DND-41 (cell line): ENCODE results near the gene PRSS33.

Experiments used
- ATAC-seq: fragments of 200-7000 bp; cut with Tn5 transposase; 3 replicates; pipeline ENCODE4 v1.9.1; 2021; ENCODE audit warnings: low read depth; ENCODE audit not compliant: insufficient read depth
- DNase-seq: peaks from one replicate; pipeline ENCODE4 v3.0.0-alpha.2; 2020
- H2AFZ ChIP-seq: 2 replicates; pipeline ENCODE4 v1.6.0; 2012; ENCODE audit warnings: low read depth, low read length
- H3K27ac ChIP-seq: 2 replicates; pipeline ENCODE4 v1.5.1; 2012; ENCODE audit warnings: low read length, inconsistent platforms
- H3K27me3 ChIP-seq: fragments of 200-600 bp; sonication (generic); 2 replicates; pipeline ENCODE4 v1.6.0; 2012; ENCODE audit warnings: low read length, mild to moderate bottlenecking, inconsistent platforms; ENCODE audit not compliant: insufficient read depth, poor library complexity
- H3K36me3 ChIP-seq: 2 replicates; pipeline ENCODE4 v1.5.1; 2012; ENCODE audit warnings: low read length, inconsistent platforms; ENCODE audit not compliant: insufficient read depth
- H3K4me1 ChIP-seq: 2 replicates; pipeline ENCODE4 v1.5.1; 2012; ENCODE audit warnings: mild to moderate bottlenecking, low read length; ENCODE audit not compliant: insufficient read depth
- H3K4me2 ChIP-seq: 2 replicates; pipeline ENCODE4 v1.6.0; 2012; ENCODE audit warnings: mild to moderate bottlenecking, moderate library complexity, low read length, inconsistent platforms; ENCODE audit not compliant: insufficient read depth
- H3K4me3 ChIP-seq, 2 experiments: fragments of 200-600 bp in 1 of 2; shearing (Covaris generic) in 1 of 2; 2 replicates each; pipeline ENCODE4 v1.5.1; 2012 to 2016; ENCODE audit warnings: inconsistent platforms in 2 of 2, low read length in 2 of 2, mild to moderate bottlenecking in 2 of 2, low read depth in 1 of 2, moderate library complexity in 1 of 2
- H3K79me2 ChIP-seq: 2 replicates; pipeline ENCODE4 v1.6.0; 2012; ENCODE audit warnings: low read length, inconsistent platforms; ENCODE audit not compliant: insufficient read depth
- H3K9ac ChIP-seq: 2 replicates; pipeline ENCODE4 v1.6.0; 2012; ENCODE audit warnings: low read depth, mild to moderate bottlenecking, inconsistent platforms, low read length, moderate library complexity
- H3K9me3 ChIP-seq: 2 replicates; pipeline ENCODE4 v1.5.1; 2012; ENCODE audit warnings: low read length, moderate library complexity, mild to moderate bottlenecking, inconsistent platforms; ENCODE audit not compliant: insufficient read depth, severe bottlenecking
- H4K20me1 ChIP-seq: 2 replicates; pipeline ENCODE4 v1.6.0; 2012; ENCODE audit warnings: low read length; ENCODE audit not compliant: insufficient read depth
- EZH2 ChIP-seq: IDR thresholded peaks from 3 replicates; pipeline ENCODE4 v1.6.1; 2012; ENCODE audit warnings: borderline replicate concordance, low read depth, mild to moderate bottlenecking, moderate library complexity, low read length, inconsistent platforms; ENCODE audit not compliant: severe bottlenecking
- TF ChIP-seq, protein P1 (sequence below): IDR thresholded peaks from 2 replicates; pipeline ENCODE4 v1.5.1; 2012; ENCODE audit warnings: borderline replicate concordance, low read length, moderate library complexity, mild to moderate bottlenecking; ENCODE audit not compliant: poor library complexity, severe bottlenecking; ENCODE audit errors: extremely low read depth

PRSS33 gene

DNA sequence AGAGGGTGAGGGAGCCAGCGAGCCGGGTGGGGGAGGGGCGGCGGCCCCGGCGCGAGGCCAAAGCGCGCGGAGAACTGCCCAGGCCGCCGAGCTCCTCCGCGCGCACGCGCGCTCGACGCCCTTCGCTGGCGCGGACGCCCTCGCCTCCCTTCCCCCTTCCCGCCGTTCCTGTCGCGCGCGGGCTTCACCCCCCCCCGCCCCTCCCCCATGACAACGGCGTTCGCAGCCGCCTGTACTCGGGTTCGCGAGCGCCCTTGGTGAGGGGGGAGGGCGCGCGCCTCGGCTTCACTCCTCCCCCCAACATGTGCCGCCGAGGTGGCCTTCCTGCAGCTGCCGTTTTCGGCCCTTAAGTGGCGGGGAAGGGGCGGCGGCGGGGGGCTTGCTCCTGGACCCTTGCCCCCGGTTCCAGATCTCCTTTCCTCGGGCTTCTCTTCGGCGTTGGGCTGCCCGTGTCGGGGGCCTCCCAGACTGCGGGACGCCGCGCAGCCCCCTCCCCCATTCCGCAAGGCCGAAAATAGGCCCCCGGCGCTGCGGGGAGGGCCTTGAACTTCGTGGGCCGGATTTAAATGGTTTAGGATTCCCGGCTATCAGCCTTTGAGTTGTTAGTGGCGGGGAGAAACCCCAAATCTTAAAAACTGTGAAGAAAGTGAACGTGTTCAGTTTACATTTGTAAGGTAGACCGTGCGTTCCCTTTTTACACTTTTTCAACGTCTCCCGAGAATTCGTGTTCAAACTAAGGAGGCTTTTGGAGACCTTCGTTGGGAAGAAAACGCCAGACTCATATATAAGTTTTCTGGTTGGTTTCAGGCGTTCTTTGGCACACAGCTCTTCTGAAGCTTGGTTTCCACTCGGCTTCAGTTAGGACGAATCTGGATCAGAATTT, 34.3 kb downstream of the PRSS33 start:
- ATAC-seq, result peak; percentile 32
- Histone ChIP-seq H3K9ac (peak overlapping the region; percentile 83), H3K4me1 (peaks cover 43% of the 10 kb centered on the region), H4K20me1 (peaks cover 51% of the 10 kb centered on the region), H3K79me2 (peaks cover 85% of the 10 kb centered on the region), H3K27ac (peak overlapping the region; percentile 93), H3K4me3 (peak overlapping the region; percentile 63 to 65), H3K4me2 (peak overlapping the region; percentile 76), H3K36me3 (peaks cover 63% of the 10 kb centered on the region), H3K27me3 (no peaks in the 10 kb centered on the region), H2AFZ (peak overlapping the region; percentile 72), H3K9me3 (no peaks in the 10 kb centered on the region)
- peak; percentile 81 for DNase-seq
- no peak for TF ChIP-seq EZH2
- TF ChIP-seq, protein P1, sequence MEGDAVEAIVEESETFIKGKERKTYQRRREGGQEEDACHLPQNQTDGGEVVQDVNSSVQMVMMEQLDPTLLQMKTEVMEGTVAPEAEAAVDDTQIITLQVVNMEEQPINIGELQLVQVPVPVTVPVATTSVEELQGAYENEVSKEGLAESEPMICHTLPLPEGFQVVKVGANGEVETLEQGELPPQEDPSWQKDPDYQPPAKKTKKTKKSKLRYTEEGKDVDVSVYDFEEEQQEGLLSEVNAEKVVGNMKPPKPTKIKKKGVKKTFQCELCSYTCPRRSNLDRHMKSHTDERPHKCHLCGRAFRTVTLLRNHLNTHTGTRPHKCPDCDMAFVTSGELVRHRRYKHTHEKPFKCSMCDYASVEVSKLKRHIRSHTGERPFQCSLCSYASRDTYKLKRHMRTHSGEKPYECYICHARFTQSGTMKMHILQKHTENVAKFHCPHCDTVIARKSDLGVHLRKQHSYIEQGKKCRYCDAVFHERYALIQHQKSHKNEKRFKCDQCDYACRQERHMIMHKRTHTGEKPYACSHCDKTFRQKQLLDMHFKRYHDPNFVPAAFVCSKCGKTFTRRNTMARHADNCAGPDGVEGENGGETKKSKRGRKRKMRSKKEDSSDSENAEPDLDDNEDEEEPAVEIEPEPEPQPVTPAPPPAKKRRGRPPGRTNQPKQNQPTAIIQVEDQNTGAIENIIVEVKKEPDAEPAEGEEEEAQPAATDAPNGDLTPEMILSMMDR, result no peak

DNA sequence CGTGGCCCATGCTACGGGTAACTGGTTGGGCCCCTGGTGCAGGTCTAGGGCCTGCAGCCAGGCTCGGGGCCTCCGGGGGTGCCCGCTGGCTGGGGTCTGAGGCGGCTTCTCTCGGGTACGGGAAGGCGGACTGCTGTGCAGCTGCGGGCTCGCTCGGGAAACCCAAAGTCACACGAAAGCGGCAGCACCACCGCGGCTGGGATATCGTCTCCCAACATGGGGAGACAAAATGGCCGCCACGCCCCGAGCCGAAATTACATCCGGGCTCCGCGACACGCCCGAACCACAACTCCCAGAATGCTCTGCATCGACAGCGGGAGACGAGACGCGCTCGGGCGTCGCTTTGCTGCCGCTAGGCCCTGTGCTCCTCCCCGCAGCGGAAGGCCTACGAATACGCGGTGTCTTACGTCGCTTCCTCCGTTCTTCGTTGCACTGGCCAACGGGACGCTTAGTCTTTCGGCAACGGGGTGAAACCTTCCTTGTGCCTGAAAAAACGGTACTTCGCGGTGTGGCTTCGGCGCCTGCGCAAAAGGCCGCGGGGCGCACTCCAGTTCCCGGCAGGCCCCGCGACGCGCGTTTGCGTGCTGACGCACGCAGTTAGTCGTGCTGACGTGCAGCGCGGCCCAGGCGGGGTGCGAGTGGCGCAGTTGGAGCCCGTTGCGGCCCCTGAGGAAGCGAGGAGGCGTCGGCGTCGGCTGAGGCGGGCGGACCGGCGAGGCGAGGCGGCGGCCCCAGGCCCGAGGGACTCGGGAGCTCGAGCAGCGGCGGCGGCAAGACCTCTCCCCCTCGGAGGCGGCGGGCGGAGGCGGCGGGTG, 35.1 kb downstream of the PRSS33 start, which contains the start of gene SRRM2:
Gene SRRM2 (plus strand): TSS at position 604 of the 815 bp plus-strand sequence. CDS start 3,727 bp downstream, outside the sequence.
- peaks cover 43% of the 10 kb centered on the region for H4K20me1 ChIP-seq
- H2AFZ ChIP-seq, result peak within 1 kb of the TSS; percentile 72
- H3K4me3 ChIP-seq, result peak within 1 kb of the TSS; percentile 63 to 65
- peak within 1 kb of the TSS; percentile 93 for H3K27ac ChIP-seq
- H3K9me3 ChIP-seq, result no peaks in the 10 kb centered on the region
- H3K9ac ChIP-seq, result peak within 1 kb of the TSS; percentile 83
- ATAC-seq (peak; percentile 83), DNase-seq (peak; percentile 96)
- TF ChIP-seq, protein P1, result no peak
- peaks cover 43% of the 10 kb centered on the region for H3K4me1 ChIP-seq
- H3K4me2 ChIP-seq, result peak within 1 kb of the TSS; percentile 76
- H3K27me3 ChIP-seq, result no peaks in the 10 kb centered on the region
- peaks cover 54% of the 10 kb centered on the region for H3K36me3 ChIP-seq
- H3K79me2 ChIP-seq, result peaks cover 76% of the 10 kb centered on the region

DNA sequence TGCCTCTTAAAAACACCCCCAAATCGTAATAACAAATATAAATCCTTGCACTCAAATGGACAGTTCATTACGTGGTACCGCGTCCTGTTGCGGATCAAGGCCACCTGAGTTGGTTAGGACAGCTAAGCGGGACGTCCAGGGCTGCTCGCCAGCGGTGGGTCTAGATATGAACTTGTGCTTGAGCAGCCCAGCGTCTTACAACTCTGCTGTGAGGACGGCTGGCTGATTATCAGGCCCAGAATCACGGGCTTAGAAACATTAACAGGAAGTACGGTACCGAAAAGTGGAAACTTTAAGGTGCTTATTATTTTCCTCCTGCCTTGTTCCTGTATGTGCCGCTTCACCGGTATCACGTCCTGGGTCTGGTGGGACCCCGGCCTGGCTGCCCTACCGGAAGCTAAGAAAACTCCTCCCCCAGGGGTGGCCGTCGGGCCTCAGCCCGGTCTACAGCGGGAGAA, 35.8 kb downstream of the PRSS33 start:
- Histone ChIP-seq H3K4me3 (peak overlapping the region; percentile 63 to 65), H3K4me2 (peak overlapping the region; percentile 76), H3K9me3 (no peaks in the 10 kb centered on the region), H3K4me1 (peaks cover 43% of the 10 kb centered on the region), H3K27ac (peak overlapping the region; percentile 93), H3K9ac (peak overlapping the region; percentile 83), H3K36me3 (peaks cover 48% of the 10 kb centered on the region), H2AFZ (peak overlapping the region; percentile 44), H3K27me3 (no peaks in the 10 kb centered on the region), H4K20me1 (peaks cover 36% of the 10 kb centered on the region), H3K79me2 (peaks cover 70% of the 10 kb centered on the region)
- ATAC-seq, result peak; percentile 68
- no peak for DNase-seq
- TF ChIP-seq, protein P1, result no peak
- TF ChIP-seq EZH2, result no peak
